GM19452 (cell line): Measurements from ENCODE around the gene WNT5B.
"Not testable (repeated sequence)": the region's sequence is repeated elsewhere in the genome, so short reads cannot be mapped to it uniquely, and the experiment has no call there.

Experiments used
- ATAC-seq: cut with Tn5 transposase; IDR thresholded peaks from one replicate; pipeline ENCODE4 v1.9.1; 2021; ENCODE audit not compliant: unreplicated experiment

The WNT5B gene

GRCh38 chr12:1595690-1596347, 33.2 kb upstream of the WNT5B start:
- no peak for ATAC-seq

- ATAC-seq = no peak
Measured at GRCh38 chr12:1598757-1599156, 30.3 kb upstream of the WNT5B start.

- ATAC-seq = not testable (repeated sequence)
Measured at GRCh38 chr12:1602706-1603105, 26.3 kb upstream of the WNT5B start.

GRCh38 chr12:1603269-1603993, 25.6 kb upstream of the WNT5B start:
- no peak for ATAC-seq

GRCh38 chr12:1604464-1604863, 24.6 kb upstream of the WNT5B start:
- ATAC-seq = no peak

- ATAC-seq = no peak
Measured at GRCh38 chr12:1605129-1606020, 23.7 kb upstream of the WNT5B start.

- peak; percentile 77 for ATAC-seq
Measured at GRCh38 chr12:1606021-1606622, 22.9 kb upstream of the WNT5B start.

- ATAC-seq = no peak
Measured at GRCh38 chr12:1607940-1608712, 20.9 kb upstream of the WNT5B start.

DNA sequence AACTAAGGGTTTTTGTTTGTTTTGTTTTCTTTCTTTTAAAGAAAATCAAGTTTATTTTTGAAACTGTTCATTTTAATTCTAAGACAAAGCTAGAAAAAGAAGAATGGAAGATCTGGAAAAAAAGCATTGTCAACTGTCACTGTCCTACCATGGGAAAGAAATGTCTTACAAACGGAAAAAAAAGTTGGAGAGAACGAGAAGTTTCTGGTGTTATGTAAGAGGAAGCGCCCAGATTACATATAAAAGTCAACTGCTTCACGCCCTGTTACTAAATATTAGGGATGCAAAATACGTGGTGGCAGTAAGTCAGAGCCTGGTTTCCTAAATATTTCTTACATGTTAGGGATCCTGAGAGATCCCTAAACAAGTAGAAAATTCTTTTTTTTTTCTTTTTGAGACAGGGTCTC, 20.3 kb upstream of the WNT5B start:
- ATAC-seq = no peak

- no peak for ATAC-seq
Measured at GRCh38 chr12:1610072-1610643, 18.9 kb upstream of the WNT5B start.

DNA sequence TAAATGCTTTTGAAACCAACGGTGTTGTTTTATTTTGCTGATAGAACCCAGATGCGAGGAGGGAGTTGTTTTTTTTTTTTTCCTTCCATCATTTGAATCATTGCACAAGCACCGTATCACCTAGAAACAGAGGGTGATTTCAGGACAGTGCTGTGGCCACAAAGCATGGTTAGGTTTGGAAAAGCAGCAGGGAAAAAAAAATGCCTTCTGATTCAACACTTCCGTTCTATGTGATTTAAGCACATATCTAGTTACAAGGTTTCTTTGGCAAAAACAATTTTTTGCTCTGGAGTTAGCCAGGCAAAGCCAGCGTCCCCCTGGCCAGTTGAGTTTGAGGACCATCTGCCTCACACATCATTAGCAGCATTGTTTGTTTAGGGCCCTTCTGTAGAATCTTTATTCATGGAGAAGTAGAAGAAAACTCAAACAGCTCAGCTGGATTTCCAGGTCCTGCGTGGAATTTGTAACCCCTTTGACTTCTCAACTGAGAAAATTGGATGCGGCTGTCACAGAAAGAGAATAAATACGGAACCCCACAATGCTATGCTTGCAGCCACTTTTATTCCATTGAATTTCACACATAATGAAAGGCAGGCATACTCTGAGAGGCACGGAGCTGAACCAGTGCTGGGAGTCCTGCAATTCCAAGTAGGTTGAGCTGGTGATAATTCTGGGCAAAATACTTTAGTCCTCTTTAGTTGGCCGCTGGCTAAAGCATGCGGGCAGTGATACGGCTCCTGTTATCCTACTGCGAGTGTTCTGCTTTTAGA, 17.0 kb upstream of the WNT5B start:
- no peak for ATAC-seq

DNA sequence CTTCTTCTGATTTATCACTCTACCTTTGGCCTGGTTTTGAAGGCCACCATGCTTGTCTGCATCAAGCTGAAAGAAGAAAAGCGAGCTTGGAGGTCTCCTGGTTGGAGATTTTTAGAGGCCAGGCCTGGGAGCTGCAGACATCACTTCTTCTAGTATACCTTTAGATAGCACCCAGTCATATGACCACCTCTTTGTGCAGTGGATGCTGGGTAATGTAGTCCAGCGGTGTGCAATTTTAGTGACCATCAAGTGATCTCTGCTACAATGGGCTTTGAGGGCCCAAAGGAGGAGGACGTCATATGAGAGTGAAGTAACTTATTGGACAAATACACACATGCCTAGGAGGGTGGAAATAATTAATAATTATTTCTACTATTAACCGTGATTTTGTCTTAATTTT, 15.2 kb upstream of the WNT5B start:
- no peak for ATAC-seq

- no peak for ATAC-seq
Measured at GRCh38 chr12:1614360-1614759, 14.7 kb upstream of the WNT5B start.

- ATAC-seq = no peak
Measured at GRCh38 chr12:1616233-1617066, 12.6 kb upstream of the WNT5B start.

- no peak for ATAC-seq
Measured at GRCh38 chr12:1618489-1618888, 10.5 kb upstream of the WNT5B start.

- ATAC-seq = no peak
Measured at GRCh38 chr12:1619159-1619558, 9.9 kb upstream of the WNT5B start.

GRCh38 chr12:1619587-1619986, 9.4 kb upstream of the WNT5B start:
- no peak for ATAC-seq

DNA sequence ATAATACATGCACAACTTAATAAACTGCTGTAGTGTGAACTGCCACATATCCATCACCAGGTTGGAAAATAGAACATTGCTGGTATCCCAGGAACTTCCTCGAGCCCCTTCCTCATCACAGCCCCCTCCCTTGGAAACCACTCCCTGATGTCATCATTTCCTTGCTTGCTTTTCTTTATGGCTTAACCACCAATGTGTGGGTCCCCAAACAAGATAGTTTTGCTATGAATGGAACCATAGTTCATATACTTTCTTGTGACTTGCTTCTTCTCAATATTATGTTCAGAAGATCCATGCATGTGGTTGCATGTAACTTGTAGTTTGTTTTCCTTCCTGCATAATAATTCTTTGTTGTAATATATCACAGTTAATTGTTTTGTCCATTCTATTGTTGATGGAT, 8.9 kb upstream of the WNT5B start:
- ATAC-seq = no peak

- ATAC-seq = no peak
Measured at GRCh38 chr12:1622406-1622805, 6.6 kb upstream of the WNT5B start.
